Fibroblast of the conjunctiva (primary cell): Measurements from ENCODE around the gene SLC2A9.

Source experiments
- DNase-seq: peaks from one replicate; pipeline ENCODE4 v3.0.0-alpha.2; 2010; ENCODE audit warnings: low read depth

Gene SLC2A9

DNA sequence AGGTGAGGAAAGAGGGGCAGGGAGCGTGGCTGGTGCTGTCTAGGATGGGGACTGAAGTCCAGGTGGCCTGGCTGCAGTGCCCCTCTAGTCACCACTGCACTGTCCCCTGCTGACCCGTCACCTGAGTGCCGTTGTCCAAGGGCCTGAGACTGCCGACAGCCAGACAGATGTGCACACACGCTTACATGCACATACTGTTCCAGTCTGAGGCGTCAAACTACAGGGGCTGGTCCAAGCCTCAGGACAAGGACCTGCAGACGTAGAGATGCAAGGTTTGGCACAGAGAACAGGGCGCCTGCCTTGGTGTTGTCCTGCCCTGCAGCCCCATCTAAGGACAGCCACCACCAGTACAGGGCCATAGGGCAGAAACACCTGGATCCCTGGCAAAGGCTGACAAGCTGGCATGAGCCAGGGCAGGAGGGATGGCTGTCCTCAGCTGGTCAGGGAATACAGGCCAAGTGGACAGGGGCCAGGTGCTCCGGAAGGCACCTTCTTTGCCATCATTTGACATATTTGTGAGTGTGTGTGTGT lies 1.7 kb downstream of the SLC2A9 start:
- no peak for DNase-seq

DNA sequence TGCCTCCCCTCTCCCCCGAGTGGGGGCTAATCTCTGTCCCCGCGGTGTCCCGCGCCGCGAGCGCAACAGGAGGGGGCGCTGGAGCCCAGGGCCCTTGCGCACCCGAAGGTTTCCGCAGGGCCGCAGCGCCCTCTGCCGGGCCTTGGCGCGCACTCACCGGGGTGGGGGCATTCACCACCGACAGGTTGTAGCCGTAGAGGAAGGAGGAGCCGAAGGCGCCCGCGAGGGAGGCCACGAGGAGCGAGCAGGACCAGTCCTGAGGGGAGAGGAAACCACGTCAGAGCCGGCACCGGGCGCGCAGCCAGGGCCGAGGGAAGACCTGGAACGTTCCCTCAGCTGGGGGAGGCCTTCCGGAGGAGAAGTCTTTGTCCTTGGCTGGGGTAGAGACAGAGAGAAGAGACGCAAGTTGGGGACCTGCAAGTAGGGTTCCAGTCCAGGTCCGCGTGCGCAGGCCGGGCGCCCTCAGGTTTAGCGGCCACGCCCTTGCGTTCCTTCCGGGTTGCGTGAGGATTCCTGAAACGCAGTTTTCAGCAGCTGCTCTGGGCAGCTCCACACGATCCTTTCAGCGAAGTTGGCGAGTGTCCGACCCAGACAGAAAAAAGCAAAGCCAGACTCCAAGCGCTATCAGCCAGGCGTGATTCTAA lies 2.4 kb downstream of the SLC2A9 start:
- peak; percentile 87 for DNase-seq

DNA sequence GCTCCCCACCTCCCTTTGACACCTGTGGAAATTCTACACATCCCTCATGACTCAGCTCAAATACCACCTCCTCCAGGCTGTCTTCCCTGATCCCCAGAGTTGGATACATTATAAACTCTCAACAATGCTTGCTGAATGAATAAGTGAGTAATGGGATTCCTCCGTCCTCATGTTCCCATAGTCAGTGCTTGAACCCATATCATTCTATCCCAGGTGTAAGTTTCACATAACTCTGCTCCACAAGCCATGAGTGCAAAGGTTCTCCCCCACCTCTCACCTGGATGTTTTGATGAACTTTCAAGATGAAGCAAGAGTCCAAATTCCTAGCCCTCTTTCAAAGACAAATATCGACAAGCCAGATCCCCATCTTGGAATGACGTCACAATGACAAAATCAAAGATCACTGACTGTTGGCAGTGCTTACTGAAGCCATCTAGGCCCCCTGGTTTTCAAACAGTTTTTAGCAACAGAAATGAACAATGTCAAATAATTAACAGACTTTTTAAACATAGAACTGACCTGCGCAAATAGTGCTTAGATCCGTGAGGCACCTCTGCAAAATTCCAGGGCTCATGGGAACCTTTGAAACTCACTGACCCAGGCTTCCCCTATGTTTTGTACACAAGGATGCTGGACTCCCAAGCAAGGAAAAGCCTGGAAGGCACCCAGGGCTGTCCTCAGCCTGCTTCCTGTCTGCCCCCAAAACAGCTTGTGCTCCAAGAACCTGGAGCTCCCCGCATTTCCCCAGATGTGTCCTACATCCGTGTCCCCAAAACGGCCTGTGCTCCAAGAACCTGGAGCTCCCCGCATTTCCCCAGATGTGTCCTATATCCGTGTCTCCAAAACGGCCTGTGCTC lies 4.0 kb downstream of the SLC2A9 start:
- DNase-seq = no peak

GRCh38 chr4:10016169-10016568 lies 5.1 kb downstream of the SLC2A9 start:
- no peak for DNase-seq

DNA sequence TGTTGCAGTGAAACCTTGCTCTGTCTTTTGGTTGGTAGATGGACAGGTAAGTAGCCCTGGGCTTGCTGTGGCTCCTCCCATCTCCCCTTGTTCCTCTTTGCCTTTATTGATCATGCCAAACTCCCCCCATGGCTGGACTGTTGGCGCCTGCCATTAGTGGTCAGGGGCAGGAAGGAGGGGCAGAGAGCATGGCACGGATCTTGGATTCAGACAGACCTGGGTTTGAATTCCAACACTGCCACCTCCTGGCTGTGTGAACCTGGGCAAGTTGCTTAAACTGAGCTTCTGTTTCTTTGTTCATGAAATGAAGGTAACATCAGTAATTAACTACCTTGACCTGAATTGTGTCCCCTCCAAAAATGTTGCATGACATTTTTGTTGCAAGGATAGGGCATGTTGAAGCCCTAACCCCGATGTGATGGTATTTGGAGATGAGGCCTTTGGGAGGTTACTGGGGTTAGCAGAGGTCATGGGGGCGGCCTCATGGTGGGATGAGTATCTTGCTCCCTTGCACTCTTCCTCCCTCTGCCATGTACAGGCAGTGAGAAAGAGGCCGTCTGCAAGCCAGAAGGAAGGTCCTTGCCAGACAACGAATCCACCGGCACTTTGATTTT lies 6.0 kb downstream of the SLC2A9 start:
- DNase-seq = no peak

GRCh38 chr4:10013722-10014121 lies 7.6 kb downstream of the SLC2A9 start:
- no peak for DNase-seq

GRCh38 chr4:10011885-10012284 lies 9.4 kb downstream of the SLC2A9 start:
- no peak for DNase-seq

- no peak for DNase-seq
Measured at GRCh38 chr4:10011277-10011676, 10.0 kb downstream of the SLC2A9 start.

DNA sequence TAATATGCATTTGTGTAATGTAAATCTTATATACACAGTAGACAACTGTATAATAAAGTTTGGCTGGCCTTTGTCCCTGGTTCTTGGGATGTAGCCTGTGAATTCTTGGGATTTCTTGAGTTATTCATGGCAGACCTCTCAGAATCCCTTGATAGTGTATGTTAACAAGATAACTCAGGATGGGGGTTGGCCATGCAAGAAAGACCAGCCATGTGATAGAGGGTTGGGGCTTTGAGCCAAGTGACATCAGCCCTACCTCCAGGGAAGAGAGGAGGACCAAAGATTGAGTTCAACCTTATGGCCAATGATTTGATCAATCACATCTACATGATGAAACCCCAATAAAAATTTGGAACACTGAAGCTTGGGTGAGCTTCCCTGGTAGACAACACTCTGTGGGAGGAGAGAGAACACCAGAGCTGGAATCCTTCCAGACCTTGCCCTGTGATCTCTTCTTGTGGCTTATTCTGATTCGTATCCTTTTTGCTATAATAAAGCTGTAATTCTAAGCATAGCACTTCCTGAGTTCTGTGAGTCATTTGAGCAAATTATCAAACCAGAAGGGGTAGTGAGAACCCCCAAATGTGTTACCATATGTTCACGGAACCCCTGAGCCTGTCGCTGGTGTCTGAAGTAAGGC lies 11.3 kb downstream of the SLC2A9 start:
- DNase-seq = no peak

GRCh38 chr4:10008609-10009005 lies 12.7 kb downstream of the SLC2A9 start:
- no peak for DNase-seq

DNA sequence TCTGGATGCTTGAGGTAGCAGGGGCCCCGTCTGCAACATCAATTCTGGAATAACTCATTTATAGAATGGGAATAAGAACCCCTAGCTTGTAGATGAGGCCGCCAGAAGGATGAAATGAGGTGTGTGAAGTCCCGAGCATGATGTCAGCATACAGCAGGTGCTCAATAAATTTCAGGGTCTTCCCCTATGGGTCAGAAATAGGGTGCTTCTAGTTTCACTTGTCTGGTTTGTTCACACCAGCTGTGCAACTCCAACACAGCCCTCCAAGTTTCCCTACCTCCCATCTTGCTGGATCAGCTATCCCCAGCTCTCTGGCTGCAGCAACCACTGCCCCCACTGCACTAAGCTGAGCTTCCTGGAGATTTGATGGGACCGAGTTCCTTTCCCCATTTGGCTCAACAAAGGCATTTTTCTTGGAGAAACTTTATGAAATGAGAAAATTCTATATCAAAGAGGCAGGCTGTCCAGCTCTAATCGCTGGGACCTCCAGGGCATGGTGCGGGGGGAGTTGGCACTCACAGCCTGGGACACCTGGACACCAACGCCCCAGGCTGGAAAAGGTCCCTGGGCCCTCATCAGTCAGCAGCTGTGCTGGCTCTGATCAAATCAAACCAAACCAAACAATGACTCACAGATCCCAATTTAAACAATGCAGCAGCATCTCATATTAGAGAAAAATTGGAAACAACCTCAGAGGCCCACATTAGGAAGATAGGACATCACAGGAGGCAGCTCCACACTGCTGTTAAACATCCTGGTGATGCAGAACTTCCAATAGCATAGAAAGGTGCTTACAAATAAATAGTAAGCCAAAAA lies 13.3 kb downstream of the SLC2A9 start:
- no peak for DNase-seq

- no peak for DNase-seq
Measured at GRCh38 chr4:10007436-10007740, 13.9 kb downstream of the SLC2A9 start.

- DNase-seq = no peak
Measured at GRCh38 chr4:10006601-10007435, 14.5 kb downstream of the SLC2A9 start.

GRCh38 chr4:10006231-10006600 lies 15.1 kb downstream of the SLC2A9 start:
- DNase-seq = peak; percentile 12

- no peak for DNase-seq
Measured at GRCh38 chr4:10005632-10006031, 15.7 kb downstream of the SLC2A9 start.

DNA sequence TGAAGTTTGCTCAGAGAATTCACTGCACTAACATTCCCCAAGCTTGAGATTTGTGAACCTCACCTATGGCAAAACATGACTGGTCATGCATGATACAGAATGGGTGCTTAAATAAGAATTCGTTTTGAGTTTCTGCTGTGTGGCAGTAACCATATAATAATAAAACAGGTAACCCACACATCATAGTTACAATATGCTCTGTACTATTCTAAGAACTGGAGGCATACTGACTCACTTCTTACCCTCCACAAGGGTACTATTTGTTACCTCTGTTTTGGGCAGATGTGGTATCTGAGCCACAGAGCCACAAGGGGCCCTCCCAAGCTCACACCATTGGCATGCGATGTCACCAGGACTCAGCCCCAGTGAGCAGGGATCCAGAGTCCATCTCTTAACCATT lies 17.6 kb downstream of the SLC2A9 start:
- no peak for DNase-seq

- no peak for DNase-seq
Measured at GRCh38 chr4:10002278-10002677, 19.0 kb downstream of the SLC2A9 start.

DNA sequence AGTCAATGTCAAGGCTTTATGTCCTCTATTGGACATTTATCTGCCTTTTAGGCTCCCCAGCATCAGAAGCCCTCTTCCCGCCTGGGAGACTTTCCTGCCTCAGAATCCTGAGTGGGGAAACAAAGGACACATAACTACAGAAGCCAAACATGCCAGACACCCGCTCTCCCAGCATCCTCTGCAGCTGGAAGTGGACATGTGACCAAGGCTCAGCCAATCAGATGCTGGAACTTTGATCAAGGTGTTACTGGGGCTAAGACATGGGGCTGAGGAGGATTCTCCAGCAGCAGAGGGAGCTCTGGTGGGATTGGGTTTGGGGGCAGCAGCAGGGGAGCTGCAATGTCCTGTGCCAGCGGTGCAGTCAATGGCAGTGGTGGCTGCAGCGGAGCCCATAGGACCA lies 19.5 kb downstream of the SLC2A9 start:
- no peak for DNase-seq

GRCh38 chr4:9999956-10000561 lies 21.2 kb downstream of the SLC2A9 start:
- no peak for DNase-seq

- DNase-seq = no peak
Measured at GRCh38 chr4:9997886-9998285, 23.4 kb downstream of the SLC2A9 start.
